ENCODE measurements around the gene ALK. TPM values are rescaled to one million over a fixed set of nuclear protein-coding genes. Genes with fewer than 3 reads are reported as not detected.

ALK gene
- total RNA-seq, 2 experiments from 2014 or later: not detected

- Mint-ChIP-seq H3K27me3 (no peaks in the 10 kb centered on the region), H3K4me1 (ENCODE audit: low read depth) (no peaks in the 10 kb centered on the region), H3K9me3 (no peaks in the 10 kb centered on the region), H3K4me3 (no peak overlapping the region), H3K27ac (no peak overlapping the region), H3K36me3 (ENCODE audit: low read depth) (no peaks in the 10 kb centered on the region)
- CTCF ChIA-PET: no interaction called here
- ATAC-seq (no peak), DNase-seq (no peak)
- no peak for TF ChIP-seq CTCF (IDR thresholded peaks at IDR 0.05)
- POLR2A ChIA-PET: no interaction called here
- intact Hi-C loops (cut with micrococcal nuclease): no loop called here
Observed at GRCh38 chr2:29446847-29447246, 474.5 kb downstream of the ALK start.

- no peaks in the 10 kb centered on the region for H3K27me3 Mint-ChIP-seq
- no peaks in the 10 kb centered on the region for H3K36me3 Mint-ChIP-seq (ENCODE audit: low read depth)
- ATAC-seq (no peak), DNase-seq (no peak)
- H3K4me3 Mint-ChIP-seq: no peak overlapping the region
- ChIA-PET CTCF (no interaction called here), POLR2A (interaction anchor here (0.5 to 0.6 kb wide), 2 partner anchors 211 to 386 kb away, joined by 3 to 4 read pairs; no protein-coding TSS in a partner anchor)
- no peak overlapping the region for H3K27ac Mint-ChIP-seq
- intact Hi-C loops (cut with micrococcal nuclease): no loop called here
- no peaks in the 10 kb centered on the region for H3K4me1 Mint-ChIP-seq (ENCODE audit: low read depth)
- TF ChIP-seq CTCF (IDR thresholded peaks at IDR 0.05): no peak
- no peaks in the 10 kb centered on the region for H3K9me3 Mint-ChIP-seq
Observed at GRCh38 chr2:29444150-29444549, 477.2 kb downstream of the ALK start.

GRCh38 chr2:29443627-29444026 is 477.8 kb downstream of the ALK start:
- no peak for TF ChIP-seq CTCF (IDR thresholded peaks at IDR 0.05)
- POLR2A ChIA-PET: interaction anchor here (0.6 kb wide), 1 partner anchor 387 kb away, joined by 4 read pairs; no protein-coding TSS in a partner anchor
- no peak overlapping the region for H3K4me3 Mint-ChIP-seq
- no peak overlapping the region for H3K27ac Mint-ChIP-seq
- H3K27me3 Mint-ChIP-seq: no peaks in the 10 kb centered on the region
- no peaks in the 10 kb centered on the region for H3K36me3 Mint-ChIP-seq (ENCODE audit: low read depth)
- ATAC-seq (no peak), DNase-seq (no peak)
- intact Hi-C loops (cut with micrococcal nuclease): no loop called here
- CTCF ChIA-PET: no interaction called here
- H3K9me3 Mint-ChIP-seq: no peaks in the 10 kb centered on the region
- H3K4me1 Mint-ChIP-seq (ENCODE audit: low read depth): no peaks in the 10 kb centered on the region

- no peak for DNase-seq
- H3K27ac Mint-ChIP-seq: no peak overlapping the region
- CTCF ChIA-PET: no interaction called here
- intact Hi-C loops (cut with micrococcal nuclease): no loop called here
- no peaks in the 10 kb centered on the region for H3K9me3 Mint-ChIP-seq
- POLR2A ChIA-PET: no interaction called here
- H3K36me3 Mint-ChIP-seq (ENCODE audit: low read depth): no peaks in the 10 kb centered on the region
- ATAC-seq: no peak
- H3K4me1 Mint-ChIP-seq (ENCODE audit: low read depth): no peaks in the 10 kb centered on the region
- no peak for TF ChIP-seq CTCF (IDR thresholded peaks at IDR 0.05)
- peaks cover 1% of the 10 kb centered on the region for H3K27me3 Mint-ChIP-seq
- H3K4me3 Mint-ChIP-seq: no peak overlapping the region
Observed at GRCh38 chr2:29443151-29443550, 478.2 kb downstream of the ALK start.

- intact Hi-C loops (cut with micrococcal nuclease): no loop called here
- Mint-ChIP-seq H3K27me3 (peaks cover 7% of the 10 kb centered on the region), H3K27ac (no peak overlapping the region), H3K9me3 (no peaks in the 10 kb centered on the region), H3K4me3 (no peak overlapping the region), H3K36me3 (ENCODE audit: low read depth) (no peaks in the 10 kb centered on the region), H3K4me1 (ENCODE audit: low read depth) (no peaks in the 10 kb centered on the region)
- no peak for TF ChIP-seq CTCF (IDR thresholded peaks at IDR 0.05)
- DNase-seq (no peak), ATAC-seq (no peak)
- CTCF ChIA-PET: no interaction called here
- POLR2A ChIA-PET: no interaction called here
Observed at GRCh38 chr2:29440921-29441623, 480.3 kb downstream of the ALK start.
